ENCODE measurements around the gene COX7A2.

COX7A2 gene

GRCh38 chr6:75268121-75268987 lies 24.8 kb upstream of the COX7A2 start:
- DNase-seq, result no peak

DNA sequence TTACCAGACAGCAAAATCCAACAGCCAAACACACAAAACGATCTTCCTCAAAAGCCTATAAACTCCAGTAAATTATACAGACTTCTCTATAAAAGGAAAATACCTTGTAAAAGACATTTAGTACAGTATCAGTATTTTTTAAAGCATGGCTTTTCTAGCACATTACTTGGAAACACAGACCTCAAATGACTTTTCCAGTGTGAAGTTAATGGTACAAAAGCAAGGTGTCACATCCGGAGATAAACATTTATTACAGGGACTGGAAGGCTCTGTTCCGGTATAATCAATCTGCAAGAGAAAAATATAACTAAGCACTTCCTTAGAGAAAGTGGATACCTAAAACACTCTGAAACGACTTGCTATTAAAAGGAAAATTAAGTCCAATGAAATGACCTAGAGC lies 23.9 kb upstream of the COX7A2 start:
- DNase-seq, result no peak

- no peak for DNase-seq
Measured at GRCh38 chr6:75266716-75267291, 23.2 kb upstream of the COX7A2 start.

DNA sequence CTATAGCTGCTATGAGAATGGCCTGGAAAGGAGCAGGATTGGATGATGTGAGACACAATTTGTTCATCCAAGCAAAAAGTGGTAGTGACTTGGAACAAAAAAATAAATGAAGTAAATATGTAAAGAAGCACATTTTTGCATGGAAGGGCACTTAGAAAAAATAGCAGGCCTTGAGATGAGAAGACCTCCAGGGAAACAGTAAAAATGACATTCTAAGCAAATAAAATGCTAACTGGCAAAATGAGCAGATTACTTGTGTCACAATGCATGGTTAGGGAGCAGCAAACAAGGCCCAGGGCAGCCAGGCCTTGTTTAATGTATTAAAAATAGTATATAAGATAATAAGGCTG lies 19.8 kb upstream of the COX7A2 start:
- DNase-seq, result no peak

- no peak for DNase-seq
Measured at GRCh38 chr6:75262716-75263400, 19.3 kb upstream of the COX7A2 start.

DNA sequence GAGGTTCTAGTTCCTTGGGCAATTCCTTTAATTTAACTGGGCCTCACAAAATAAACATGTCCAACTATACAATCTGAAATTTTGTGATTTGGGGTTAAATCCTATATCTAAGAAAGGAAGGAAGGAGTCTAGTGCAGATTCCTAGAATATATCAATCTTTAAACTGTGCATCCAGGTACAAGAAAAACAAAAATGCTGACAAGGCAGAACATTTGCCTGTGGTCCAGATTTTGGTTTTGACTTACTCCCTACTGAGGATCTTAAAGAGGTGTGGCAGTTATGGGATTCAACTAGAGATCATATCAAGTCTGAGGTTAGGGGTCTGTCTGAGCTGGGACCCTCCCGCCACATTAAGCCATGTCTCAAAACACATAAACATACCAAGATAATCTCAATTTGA lies 17.7 kb upstream of the COX7A2 start:
- no peak for DNase-seq

GRCh38 chr6:75257343-75258087 lies 13.9 kb upstream of the COX7A2 start:
- DNase-seq, result no peak

- DNase-seq, result no peak
Measured at GRCh38 chr6:75250552-75250951, 7.0 kb upstream of the COX7A2 start.

GRCh38 chr6:75249837-75250236 lies 6.2 kb upstream of the COX7A2 start:
- no peak for DNase-seq

DNA sequence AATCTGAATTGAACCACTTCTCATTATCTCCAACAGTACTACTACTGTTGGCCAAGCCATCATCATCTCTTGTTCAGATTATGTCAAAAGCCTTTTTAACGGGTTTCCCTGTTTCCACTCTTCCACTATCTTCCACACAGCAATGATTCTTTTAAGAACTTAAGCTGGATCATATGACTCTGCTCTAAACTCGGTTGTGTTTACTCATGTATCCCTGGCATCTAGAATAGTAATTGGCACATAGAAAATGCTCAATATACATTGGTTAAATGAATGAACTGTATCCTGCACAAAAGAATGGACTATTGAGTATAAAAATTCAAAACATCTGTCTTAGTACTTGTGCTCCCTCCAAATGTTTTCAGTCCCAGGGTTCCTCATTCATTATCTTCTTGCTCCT lies 2.8 kb upstream of the COX7A2 start:
- DNase-seq, result no peak

- DNase-seq, result no peak
Measured at GRCh38 chr6:75244063-75244584, 523 bp upstream of the COX7A2 start.

- DNase-seq, result no peak
Measured at GRCh38 chr6:75236630-75237029, 7.0 kb downstream of the COX7A2 start.

GRCh38 chr6:75235271-75235670 lies 8.3 kb downstream of the COX7A2 start:
- DNase-seq, result no peak

DNA sequence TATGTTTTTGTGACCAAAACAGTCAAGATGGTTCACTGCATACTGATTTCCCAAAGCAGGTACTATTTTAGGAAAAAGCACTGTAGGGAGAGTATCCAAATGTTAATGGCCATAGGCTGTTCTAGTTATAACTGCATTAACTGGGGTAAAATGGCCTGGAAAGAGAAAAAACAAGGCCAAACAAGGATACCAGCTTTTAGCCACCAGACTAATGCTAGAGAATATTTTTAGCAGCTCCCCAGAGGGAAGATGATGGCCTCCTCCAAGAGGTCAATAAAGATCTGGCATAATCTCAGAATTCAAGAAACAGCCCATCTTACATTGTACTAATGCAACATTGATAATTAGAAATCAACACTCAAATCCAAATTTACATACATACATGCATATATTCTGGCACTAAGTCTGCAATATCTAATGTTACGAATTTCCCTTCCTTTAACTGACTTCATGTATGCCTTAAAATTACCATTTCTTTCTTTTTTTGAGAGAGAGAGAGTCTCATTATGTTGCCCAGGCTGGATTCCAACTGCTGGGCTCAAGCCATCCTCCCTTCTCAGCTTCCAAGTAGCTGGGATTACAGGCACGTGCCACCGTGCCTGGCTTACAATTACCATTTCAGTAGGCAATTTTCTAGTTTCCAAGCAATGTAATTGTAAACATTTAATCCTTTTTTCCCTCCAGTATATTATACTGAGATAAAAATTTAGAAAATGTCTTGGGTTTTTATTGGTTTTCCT lies 9.3 kb downstream of the COX7A2 start:
- no peak for DNase-seq

DNA sequence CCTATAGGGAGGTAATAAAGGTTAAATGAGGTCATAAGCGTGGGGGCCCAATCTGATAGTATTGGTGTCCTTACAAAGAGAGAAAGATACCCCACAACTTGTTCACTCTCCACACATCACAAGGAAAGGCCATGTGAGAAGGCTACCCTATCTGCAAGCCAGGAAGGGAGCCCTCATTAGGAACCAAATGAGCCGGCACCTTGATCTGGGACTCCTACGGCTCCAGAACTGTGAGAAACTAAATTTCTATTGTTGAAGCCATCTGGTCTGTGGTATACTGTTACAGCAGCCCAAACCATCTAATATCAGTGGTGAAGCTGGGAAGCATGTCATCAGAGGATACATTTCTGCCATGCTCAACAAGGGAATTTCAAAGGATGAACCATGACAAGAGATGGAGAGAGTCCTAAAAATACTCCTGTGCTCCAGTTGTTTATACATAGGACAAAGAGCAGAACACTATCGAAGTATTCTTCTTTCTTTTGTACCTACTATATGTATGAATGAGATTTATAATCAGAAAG lies 10.4 kb downstream of the COX7A2 start:
- DNase-seq, result no peak

- DNase-seq, result no peak
Measured at GRCh38 chr6:75230484-75231325, 12.9 kb downstream of the COX7A2 start.

GRCh38 chr6:75224303-75224926 lies 19.2 kb downstream of the COX7A2 start:
- no peak for DNase-seq

GRCh38 chr6:75223428-75223827 lies 20.2 kb downstream of the COX7A2 start:
- no peak for DNase-seq

DNA sequence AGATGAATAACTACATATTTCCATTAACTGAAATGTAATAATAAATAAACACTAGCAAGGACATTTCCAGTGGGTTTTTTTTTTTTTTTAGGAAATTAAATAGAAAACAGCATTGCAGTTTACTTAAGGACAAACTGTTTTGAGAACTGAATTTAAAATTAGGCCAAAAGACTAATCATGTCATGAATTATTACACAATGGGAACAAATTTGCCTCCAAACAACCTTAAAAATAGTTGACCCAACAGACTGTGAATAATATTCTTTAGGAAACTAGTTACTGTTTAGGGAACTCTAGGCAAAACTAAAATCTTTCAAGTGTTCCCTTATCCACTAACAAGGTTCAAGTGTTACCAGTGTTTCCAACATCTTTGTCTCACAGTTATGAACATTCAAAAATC lies 21.3 kb downstream of the COX7A2 start:
- DNase-seq, result no peak

- no peak for DNase-seq
Measured at GRCh38 chr6:75221116-75221515, 22.5 kb downstream of the COX7A2 start.

DNA sequence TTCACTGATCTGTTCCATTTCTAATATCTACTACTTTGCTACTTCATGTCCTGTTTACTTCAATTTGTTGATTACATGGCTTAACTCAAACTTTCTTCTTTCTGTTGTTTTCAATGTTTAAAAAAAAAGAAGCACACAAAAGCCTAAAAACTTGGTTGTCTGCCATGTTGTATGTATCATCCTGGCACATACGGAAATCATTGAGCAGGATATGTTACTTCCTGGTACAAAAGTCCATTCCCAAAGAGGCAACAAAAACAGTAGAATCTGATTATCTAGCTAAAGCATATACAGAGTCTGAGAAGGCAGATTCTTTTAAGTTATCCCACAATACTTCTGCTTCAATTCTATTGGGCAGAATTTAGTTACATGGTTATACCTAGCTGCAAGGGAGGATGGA lies 23.2 kb downstream of the COX7A2 start:
- no peak for DNase-seq
